CD4-positive, alpha-beta T cell (primary cell): Measurements from ENCODE around the gene CCDC85A. TPM values are rescaled to one million over a fixed set of nuclear protein-coding genes. Genes with fewer than 3 reads are reported as not detected.

Source experiments
- ATAC-seq: fragments of 200-7000 bp; cut with Tn5 transposase; one replicate; pipeline ENCODE4 v1.10.0; 2022; ENCODE audit warnings: mild to moderate bottlenecking; ENCODE audit not compliant: poor library complexity
- CTCF ChIA-PET: fragments of 350-600 bp; sonication (Branson Sonifier 250); formaldehyde crosslinking; loops from one replicate; lab custom pipeline; 2021; ENCODE audit warnings: antibody characterized with exemption, inconsistent platforms; lab: Charles Lee
- POLR2A ChIA-PET: fragments of 350-600 bp; sonication (Branson Sonifier 250); formaldehyde crosslinking; loops from one replicate; lab custom pipeline; 2021; ENCODE audit warnings: antibody characterized with exemption, inconsistent platforms; lab: Charles Lee
- DNase-seq, 14 experiments: peaks; one replicate each; pipeline ENCODE4 v3.0.0-alpha.2; 2013 to 2020; ENCODE audit warnings: mixed read lengths in 2 of 14
- H3K27ac ChIP-seq, 2 donors: one replicate each; pipeline versions ENCODE4 v1.5.1 to v1.7.0; 2013; ENCODE audit warnings: low read length in 2 of 2, low read depth in 1 of 2, mild to moderate bottlenecking in 1 of 2
- H3K27me3 ChIP-seq, 2 experiments: 1 replicate in 1 of 2; 2 replicates in 1 of 2; pipeline versions ENCODE4 v1.6.1 to v1.7.0; 2013; ENCODE audit warnings: low read length in 2 of 2, control low read depth in 1 of 2, mild to moderate bottlenecking in 1 of 2, moderate library complexity in 1 of 2; ENCODE audit not compliant: insufficient read depth in 2 of 2, control insufficient read depth in 1 of 2
- H3K36me3 ChIP-seq: one replicate; pipeline ENCODE4 v1.6.1; 2013; ENCODE audit warnings: low read length, control low read depth; ENCODE audit not compliant: insufficient read depth
- H3K4me1 ChIP-seq: one replicate; pipeline ENCODE4 v1.6.1; 2013; ENCODE audit warnings: low read length, control low read depth; ENCODE audit not compliant: insufficient read depth
- H3K4me3 ChIP-seq: one replicate; pipeline ENCODE4 v1.5.1; 2013; ENCODE audit warnings: mild to moderate bottlenecking, low read length, moderate library complexity
- H3K9me3 ChIP-seq, 2 experiments: 1 replicate in 1 of 2; 2 replicates in 1 of 2; pipeline versions ENCODE4 v1.6.1 to v1.7.0; 2013; ENCODE audit warnings: low read length in 2 of 2, mild to moderate bottlenecking in 2 of 2, control low read depth in 1 of 2, moderate library complexity in 1 of 2; ENCODE audit not compliant: control insufficient read depth in 1 of 2, insufficient read depth in 1 of 2
- H3K27ac Mint-ChIP-seq: one replicate; pipeline ENCODE4 v1.8.0; 2020; ENCODE audit warnings: mixed read lengths
- H3K27me3 Mint-ChIP-seq: one replicate; pipeline ENCODE4 v1.8.0; 2021; ENCODE audit warnings: mixed read lengths
- H3K36me3 Mint-ChIP-seq: one replicate; pipeline ENCODE4 v1.8.0; 2021; ENCODE audit warnings: low read depth, mixed read lengths
- H3K4me1 Mint-ChIP-seq: one replicate; pipeline ENCODE4 v1.8.0; 2021; ENCODE audit warnings: low read depth, mixed read lengths
- H3K4me3 Mint-ChIP-seq: one replicate; pipeline ENCODE4 v1.8.0; 2020; ENCODE audit warnings: mild to moderate bottlenecking, mixed read lengths
- H3K9me3 Mint-ChIP-seq: one replicate; pipeline ENCODE4 v1.8.0; 2020; ENCODE audit warnings: mixed read lengths
- intact Hi-C, 2 experiments: fragments of 100-400 bp; cut with DNase I in 1 of 2; cut with micrococcal nuclease in 1 of 2; formaldehyde crosslinking; loops; one replicate each; pipeline versions ENCODE4 v1.15.1 to v1.9.0; 2023 to 2025; cut with DNase I, micrococcal nuclease
- total RNA-seq, 174 experiments: library from RNA in 2 of 174; stranded (reverse) in 2 of 174; gene quantifications; one replicate each; pipeline ENCODE4 v1.2.3 and lab custom pipeline; 2021 to 2026
- TF ChIP-seq, protein P1 (sequence below): fragments of 200-600 bp; IDR thresholded peaks from one replicate; pipeline ENCODE4 v1.8.0; 2022; ENCODE audit warnings: antibody characterized with exemption, mild to moderate bottlenecking

Gene CCDC85A
- total RNA-seq, 2 experiments from 2014 or later = not detected

DNA sequence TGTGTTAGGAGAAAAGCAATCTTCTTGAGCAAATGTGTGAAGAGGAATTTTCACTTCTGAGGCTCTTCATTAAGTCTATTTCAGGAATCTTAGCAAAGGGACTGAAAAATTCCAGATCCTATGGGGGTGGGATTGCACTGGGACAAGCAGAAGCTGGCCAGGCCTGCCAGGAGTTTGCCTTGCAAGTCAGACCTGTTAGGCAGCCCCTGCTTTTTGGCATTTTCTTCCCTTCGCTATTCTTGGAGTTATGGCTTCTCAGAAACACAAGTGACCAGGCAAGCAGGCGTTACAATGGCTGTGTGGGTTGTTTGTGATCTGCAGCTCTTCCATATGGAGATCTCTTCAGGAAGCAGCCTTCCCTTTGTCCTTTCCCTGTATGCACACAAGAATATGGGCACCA, 8.0 kb upstream of the CCDC85A start:
- TF ChIP-seq, protein P1, sequence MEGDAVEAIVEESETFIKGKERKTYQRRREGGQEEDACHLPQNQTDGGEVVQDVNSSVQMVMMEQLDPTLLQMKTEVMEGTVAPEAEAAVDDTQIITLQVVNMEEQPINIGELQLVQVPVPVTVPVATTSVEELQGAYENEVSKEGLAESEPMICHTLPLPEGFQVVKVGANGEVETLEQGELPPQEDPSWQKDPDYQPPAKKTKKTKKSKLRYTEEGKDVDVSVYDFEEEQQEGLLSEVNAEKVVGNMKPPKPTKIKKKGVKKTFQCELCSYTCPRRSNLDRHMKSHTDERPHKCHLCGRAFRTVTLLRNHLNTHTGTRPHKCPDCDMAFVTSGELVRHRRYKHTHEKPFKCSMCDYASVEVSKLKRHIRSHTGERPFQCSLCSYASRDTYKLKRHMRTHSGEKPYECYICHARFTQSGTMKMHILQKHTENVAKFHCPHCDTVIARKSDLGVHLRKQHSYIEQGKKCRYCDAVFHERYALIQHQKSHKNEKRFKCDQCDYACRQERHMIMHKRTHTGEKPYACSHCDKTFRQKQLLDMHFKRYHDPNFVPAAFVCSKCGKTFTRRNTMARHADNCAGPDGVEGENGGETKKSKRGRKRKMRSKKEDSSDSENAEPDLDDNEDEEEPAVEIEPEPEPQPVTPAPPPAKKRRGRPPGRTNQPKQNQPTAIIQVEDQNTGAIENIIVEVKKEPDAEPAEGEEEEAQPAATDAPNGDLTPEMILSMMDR = no peak
- no peaks in the 10 kb centered on the region for H3K4me1 Mint-ChIP-seq
- no peak for DNase-seq
- Histone ChIP-seq H3K36me3 (no peaks in the 10 kb centered on the region), H3K27ac (no peak overlapping the region), H3K4me1 (no peaks in the 10 kb centered on the region), H3K9me3 (no peaks in the 10 kb centered on the region), H3K4me3 (no peak overlapping the region), H3K27me3 (peaks cover 2 to 8% of the 10 kb centered on the region in 2 experiments)
- intact Hi-C loops = no loop called here
- H3K27me3 Mint-ChIP-seq = peaks cover 32% of the 10 kb centered on the region
- CTCF ChIA-PET = no interaction called here
- no peak for ATAC-seq
- no peak overlapping the region for H3K27ac Mint-ChIP-seq
- POLR2A ChIA-PET = no interaction called here
- H3K36me3 Mint-ChIP-seq = no peaks in the 10 kb centered on the region
- H3K4me3 Mint-ChIP-seq = no peak overlapping the region
- peaks cover 3% of the 10 kb centered on the region for H3K9me3 Mint-ChIP-seq

DNA sequence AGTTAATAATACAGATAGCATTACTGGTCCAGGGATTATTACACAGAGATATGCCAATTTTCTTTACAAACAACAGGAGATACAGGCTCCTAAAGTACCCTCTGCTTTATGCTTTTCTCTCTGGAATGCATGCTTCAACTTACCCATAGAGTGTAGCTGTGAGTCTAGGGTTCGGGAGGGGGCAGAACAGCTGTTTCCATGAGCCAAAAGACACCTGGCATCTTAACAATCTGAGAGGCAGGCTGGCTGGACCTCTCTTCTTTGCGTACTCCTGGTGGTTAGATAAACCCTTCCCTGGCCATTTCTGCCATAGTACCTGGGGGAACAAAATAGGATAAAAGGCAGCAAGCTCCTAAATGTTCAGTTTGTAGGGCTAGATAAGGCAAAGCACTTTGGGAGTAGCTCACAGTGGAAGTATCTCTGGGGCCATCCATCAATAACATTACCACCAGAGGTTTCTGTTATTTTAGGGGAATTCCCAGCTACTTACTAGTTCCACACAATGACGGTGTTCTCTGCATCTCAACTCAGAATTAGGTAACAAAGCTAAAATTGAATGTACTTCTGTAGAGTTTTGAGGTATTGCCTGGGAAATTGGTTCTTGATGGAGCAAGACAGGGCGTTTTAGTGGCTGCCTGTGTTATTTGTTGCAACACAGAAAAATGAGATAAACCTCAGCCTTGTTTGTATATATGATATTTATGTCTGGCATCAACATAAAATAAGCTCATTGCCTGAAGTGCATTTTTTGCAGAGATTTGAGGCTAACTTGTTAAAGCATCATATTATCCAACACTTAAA, 6.2 kb upstream of the CCDC85A start:
- Mint-ChIP-seq H3K9me3 (no peaks in the 10 kb centered on the region), H3K27me3 (peaks cover 43% of the 10 kb centered on the region), H3K4me3 (no peak overlapping the region), H3K4me1 (peaks cover 4% of the 10 kb centered on the region), H3K36me3 (no peaks in the 10 kb centered on the region), H3K27ac (no peak overlapping the region)
- no peaks in the 10 kb centered on the region for H3K4me1 ChIP-seq
- no peaks in the 10 kb centered on the region for H3K36me3 ChIP-seq
- H3K27me3 ChIP-seq = peaks cover 9 to 16% of the 10 kb centered on the region in 2 experiments
- H3K4me3 ChIP-seq = no peak overlapping the region
- TF ChIP-seq, protein P1 = no peak
- no peak overlapping the region for H3K27ac ChIP-seq
- DNase-seq (no peak), ATAC-seq (no peak)
- no peaks in the 10 kb centered on the region for H3K9me3 ChIP-seq
- CTCF ChIA-PET = interaction anchor here (0.9 kb wide), 1 partner anchor 11 kb away, joined by 3 read pairs; no protein-coding TSS in a partner anchor
- POLR2A ChIA-PET = no interaction called here
- intact Hi-C loops = no loop called here

GRCh38 chr2:56179931-56180330, 3.9 kb upstream of the CCDC85A start:
- Mint-ChIP-seq H3K9me3 (no peaks in the 10 kb centered on the region), H3K27ac (no peak overlapping the region), H3K4me3 (no peak overlapping the region), H3K36me3 (no peaks in the 10 kb centered on the region), H3K4me1 (peaks cover 4% of the 10 kb centered on the region), H3K27me3 (peaks cover 54% of the 10 kb centered on the region)
- Histone ChIP-seq H3K27ac (no peak overlapping the region), H3K4me3 (no peak overlapping the region), H3K27me3 (peaks cover 18 to 31% of the 10 kb centered on the region in 2 experiments), H3K36me3 (no peaks in the 10 kb centered on the region), H3K4me1 (peaks cover 5% of the 10 kb centered on the region), H3K9me3 (no peaks in the 10 kb centered on the region)
- intact Hi-C loops = loop anchor here in 1 of 2 experiments (5.0 kb wide), 1 partner anchor 1337 kb away; no protein-coding TSS in a partner anchor
- TF ChIP-seq, protein P1 = no peak
- DNase-seq (no peak), ATAC-seq (no peak)
- ChIA-PET CTCF (no interaction called here), POLR2A (no interaction called here)
